Measurements from ENCODE around the gene C2orf68. TPM values are rescaled to one million over a fixed set of nuclear protein-coding genes. Genes with fewer than 3 reads are reported as not detected.
A peak's percentile ranks its signal among the peaks of the same experiment; 100 is the strongest.
"Not testable (repeated sequence)": the region's sequence is repeated elsewhere in the genome, so short reads cannot be mapped to it uniquely, and the experiment has no call there.

The C2orf68 gene
- total RNA-seq, 1 donor from 2014 or later, result 50.4 TPM

GRCh38 chr2:85623991-85624390 is 12.1 kb upstream of the C2orf68 start:
- no peak for TF ChIP-seq CTCF (conservative IDR thresholded peaks at IDR 0.05)
- H3K4me1 Mint-ChIP-seq, result peaks cover 2% of the 10 kb centered on the region
- peaks cover 15% of the 10 kb centered on the region for H3K36me3 Mint-ChIP-seq (ENCODE audit: low read depth)
- no peaks in the 10 kb centered on the region for H3K9me3 Mint-ChIP-seq
- no peak overlapping the region for H3K4me3 Mint-ChIP-seq
- H3K27ac Mint-ChIP-seq (ENCODE audit: unreplicated experiment), result no peak overlapping the region
- no peaks in the 10 kb centered on the region for H3K27me3 Mint-ChIP-seq (ENCODE audit: low read depth)
- DNase-seq (ENCODE audit: low read depth, low spot score), result no peak

GRCh38 chr2:85621338-85621737 is 9.5 kb upstream of the C2orf68 start:
- no peaks in the 10 kb centered on the region for H3K9me3 Mint-ChIP-seq
- H3K4me1 Mint-ChIP-seq, result peaks cover 11% of the 10 kb centered on the region
- no peak for TF ChIP-seq CTCF (conservative IDR thresholded peaks at IDR 0.05)
- no peak for DNase-seq (ENCODE audit: low read depth, low spot score)
- no peaks in the 10 kb centered on the region for H3K27me3 Mint-ChIP-seq (ENCODE audit: low read depth)
- H3K36me3 Mint-ChIP-seq (ENCODE audit: low read depth), result peaks cover 14% of the 10 kb centered on the region
- no peak overlapping the region for H3K27ac Mint-ChIP-seq (ENCODE audit: unreplicated experiment)
- peak overlapping the region; percentile 13 for H3K4me3 Mint-ChIP-seq

GRCh38 chr2:85619617-85620016 is 7.8 kb upstream of the C2orf68 start:
- no peak for TF ChIP-seq CTCF (conservative IDR thresholded peaks at IDR 0.05)
- H3K4me1 Mint-ChIP-seq, result peaks cover 16% of the 10 kb centered on the region
- H3K36me3 Mint-ChIP-seq (ENCODE audit: low read depth), result peaks cover 8% of the 10 kb centered on the region
- DNase-seq (ENCODE audit: low read depth, low spot score), result no peak
- H3K27me3 Mint-ChIP-seq (ENCODE audit: low read depth), result no peaks in the 10 kb centered on the region
- H3K27ac Mint-ChIP-seq (ENCODE audit: unreplicated experiment), result no peak overlapping the region
- H3K9me3 Mint-ChIP-seq, result no peaks in the 10 kb centered on the region
- H3K4me3 Mint-ChIP-seq, result peak overlapping the region; percentile 69

- not testable (repeated sequence) for DNase-seq (ENCODE audit: low read depth, low spot score); H3K9me3 Mint-ChIP-seq; H3K27me3 Mint-ChIP-seq (ENCODE audit: low read depth); H3K36me3 Mint-ChIP-seq (ENCODE audit: low read depth)
- Mint-ChIP-seq H3K4me1 (peaks cover 16% of the 10 kb centered on the region), H3K4me3 (peak overlapping the region; percentile 99), H3K27ac (ENCODE audit: unreplicated experiment) (peak overlapping the region; percentile 62)
Measured at GRCh38 chr2:85617723-85618122, 5.9 kb upstream of the C2orf68 start.

- DNase-seq (ENCODE audit: low read depth, low spot score), result no peak
- H3K27ac Mint-ChIP-seq (ENCODE audit: unreplicated experiment), result peak overlapping the region; percentile 99
- H3K9me3 Mint-ChIP-seq, result no peaks in the 10 kb centered on the region
- H3K27me3 Mint-ChIP-seq (ENCODE audit: low read depth), result no peaks in the 10 kb centered on the region
- no peak for TF ChIP-seq CTCF (conservative IDR thresholded peaks at IDR 0.05)
- peaks cover 28% of the 10 kb centered on the region for H3K4me1 Mint-ChIP-seq
- peaks cover 4% of the 10 kb centered on the region for H3K36me3 Mint-ChIP-seq (ENCODE audit: low read depth)
- H3K4me3 Mint-ChIP-seq, result peak overlapping the region; percentile 99
Measured at GRCh38 chr2:85615413-85615728, 3.5 kb upstream of the C2orf68 start.

- Mint-ChIP-seq H3K4me3 (peak overlapping the region; percentile 70), H3K4me1 (peaks cover 32% of the 10 kb centered on the region)
- not testable (repeated sequence) for DNase-seq (ENCODE audit: low read depth, low spot score); H3K27me3 Mint-ChIP-seq (ENCODE audit: low read depth); H3K9me3 Mint-ChIP-seq; H3K36me3 Mint-ChIP-seq (ENCODE audit: low read depth); H3K27ac Mint-ChIP-seq (ENCODE audit: unreplicated experiment)
Measured at GRCh38 chr2:85614757-85615156, 2.9 kb upstream of the C2orf68 start.
